CD14-positive monocyte (primary cell): ENCODE measurements around the gene BLOC1S1. TPM values are rescaled to one million over a fixed set of nuclear protein-coding genes. Genes with fewer than 3 reads are reported as not detected.

Source experiments
- DNase-seq, 3 donors: peaks; one replicate each; pipeline ENCODE4 v3.0.0-alpha.2; 2011 to 2022
- H2AFZ ChIP-seq: 2 replicates; pipeline ENCODE4 v1.6.0; 2012; ENCODE audit warnings: mild to moderate bottlenecking, low read depth, low read length, inconsistent platforms; ENCODE audit not compliant: insufficient read depth, poor library complexity, severe bottlenecking
- H3K27ac ChIP-seq, 2 donors: 1 replicate in 1 of 2; 2 replicates in 1 of 2; pipeline ENCODE4 v1.5.1; 2012 to 2013; ENCODE audit warnings: low read length in 2 of 2, control low read depth in 1 of 2, inconsistent platforms in 1 of 2, low read depth in 1 of 2, mild to moderate bottlenecking in 1 of 2
- H3K27me3 ChIP-seq, 2 donors: one replicate each; pipeline versions ENCODE4 v1.6.0 to v1.6.1; 2011 to 2013; ENCODE audit warnings: low read length in 2 of 2; ENCODE audit not compliant: control insufficient read depth in 2 of 2, insufficient read depth in 2 of 2
- H3K36me3 ChIP-seq, 2 donors: replicated peaks in 1 of 2; 1 replicate in 1 of 2; 2 replicates in 1 of 2; pipeline versions ENCODE4 v1.5.1 to v1.6.1; 2012 to 2013; ENCODE audit warnings: low read length in 2 of 2, control low read depth in 1 of 2, inconsistent platforms in 1 of 2, mild to moderate bottlenecking in 1 of 2; ENCODE audit not compliant: insufficient read depth in 2 of 2, control insufficient read depth in 1 of 2
- H3K4me1 ChIP-seq, 2 donors: 1 replicate in 1 of 2; 2 replicates in 1 of 2; pipeline versions ENCODE4 v1.5.1 to v1.6.1; 2012 to 2013; ENCODE audit warnings: low read length in 2 of 2, control low read depth in 1 of 2, inconsistent platforms in 1 of 2, mild to moderate bottlenecking in 1 of 2, moderate library complexity in 1 of 2; ENCODE audit not compliant: insufficient read depth in 2 of 2, control insufficient read depth in 1 of 2
- H3K4me2 ChIP-seq: replicated peaks from 2 replicates; pipeline ENCODE3; 2012; ENCODE audit warnings: low read length, moderate library complexity, mild to moderate bottlenecking; ENCODE audit not compliant: poor library complexity, severe bottlenecking; ENCODE audit errors: extremely low read depth
- H3K4me3 ChIP-seq, 3 experiments: fragments of 200-600 bp in 1 of 3; sonication (generic) in 1 of 3; replicated peaks in 1 of 3; 1 replicate in 2 of 3; 2 replicates in 1 of 3; pipeline ENCODE4 v1.5.1; 2011 to 2013; ENCODE audit warnings: low read length in 3 of 3, mild to moderate bottlenecking in 3 of 3, control low read depth in 2 of 3, low read depth in 2 of 3, inconsistent platforms in 1 of 3, moderate library complexity in 1 of 3
- H3K79me2 ChIP-seq: 2 replicates; pipeline ENCODE4 v1.6.0; 2012; ENCODE audit warnings: mild to moderate bottlenecking, control low read depth, inconsistent platforms, low read length, moderate library complexity; ENCODE audit not compliant: insufficient read depth
- H3K9ac ChIP-seq: 2 replicates; pipeline ENCODE4 v1.6.0; 2017; ENCODE audit warnings: low read length, mild to moderate bottlenecking; ENCODE audit not compliant: insufficient read depth, poor library complexity, severe bottlenecking
- H3K9me3 ChIP-seq, 2 donors: replicated peaks in 1 of 2; 1 replicate in 1 of 2; 2 replicates in 1 of 2; pipeline versions ENCODE4 v1.5.1 to v1.6.1; 2012 to 2013; ENCODE audit warnings: low read length in 2 of 2, control low read depth in 1 of 2; ENCODE audit not compliant: control insufficient read depth in 1 of 2, insufficient read depth in 1 of 2
- H4K20me1 ChIP-seq: 2 replicates; pipeline ENCODE4 v1.6.0; 2012; ENCODE audit warnings: mild to moderate bottlenecking, low read length, control low read depth, moderate library complexity; ENCODE audit not compliant: insufficient read depth
- H3K27ac Mint-ChIP-seq, 7 donors: one replicate each; pipeline ENCODE4 v1.8.0; 2020; ENCODE audit warnings: mild to moderate bottlenecking in 7 of 7, mixed read lengths in 7 of 7, moderate library complexity in 6 of 7, inconsistent platforms in 2 of 7
- H3K27me3 Mint-ChIP-seq, 3 donors: one replicate each; pipeline ENCODE4 v1.8.0; 2021 to 2022; ENCODE audit warnings: low read depth in 3 of 3, mild to moderate bottlenecking in 3 of 3, mixed read lengths in 3 of 3, moderate library complexity in 3 of 3, inconsistent platforms in 1 of 3
- H3K36me3 Mint-ChIP-seq, 2 donors: one replicate each; pipeline ENCODE4 v1.8.0; 2020; ENCODE audit warnings: mixed read lengths in 2 of 2, inconsistent platforms in 1 of 2, mild to moderate bottlenecking in 1 of 2
- H3K4me1 Mint-ChIP-seq: one replicate; pipeline ENCODE4 v1.8.0; 2020; ENCODE audit warnings: mild to moderate bottlenecking, mixed read lengths
- H3K4me3 Mint-ChIP-seq, 2 donors: one replicate each; pipeline ENCODE4 v1.8.0; 2020; ENCODE audit warnings: mild to moderate bottlenecking in 2 of 2, mixed read lengths in 2 of 2, moderate library complexity in 1 of 2
- H3K9me3 Mint-ChIP-seq, 7 donors: one replicate each; pipeline ENCODE4 v1.8.0; 2020 to 2022; ENCODE audit warnings: mixed read lengths in 7 of 7, mild to moderate bottlenecking in 6 of 7, moderate library complexity in 6 of 7, inconsistent platforms in 2 of 7
- WGBS: methylation state at CpG from one replicate; pipeline ENCODE4 v1.1.5; 2013; ENCODE audit warnings: missing lambda C conversion rate; ENCODE audit not compliant: insufficient coverage; 5-methylcytosine and 5-hydroxymethylcytosine counted together
- intact Hi-C, 2 donors: fragments of 100-400 bp; cut with micrococcal nuclease; formaldehyde crosslinking; loops; one replicate each; pipeline versions ENCODE4 v1.15.0 to v1.15.1; 2023
- polyA plus RNA-seq, 3 donors: library from polyadenylated mRNA; depleted of rRNA in 1 of 3; unstranded in 2 of 3; stranded (reverse) in 1 of 3; fragments of 300-500 nt in 2 of 3; fragments of >200 nt in 1 of 3; fragmentation: Illumina TruSeq in 2 of 3; gene quantifications; 1 replicate in 2 of 3; 2 replicates in 1 of 3; pipeline ENCODE4 v1.2.3, GENCODE V29; 2012 to 2021
- TF ChIP-seq, protein P1 (sequence below): fragments of 200-600 bp; IDR thresholded peaks from one replicate; pipeline ENCODE4 v1.8.0; 2022; ENCODE audit warnings: antibody characterized with exemption, mild to moderate bottlenecking

Gene BLOC1S1
- polyA plus RNA-seq, 3 donors = 222 to 358 (median 223) TPM

DNA sequence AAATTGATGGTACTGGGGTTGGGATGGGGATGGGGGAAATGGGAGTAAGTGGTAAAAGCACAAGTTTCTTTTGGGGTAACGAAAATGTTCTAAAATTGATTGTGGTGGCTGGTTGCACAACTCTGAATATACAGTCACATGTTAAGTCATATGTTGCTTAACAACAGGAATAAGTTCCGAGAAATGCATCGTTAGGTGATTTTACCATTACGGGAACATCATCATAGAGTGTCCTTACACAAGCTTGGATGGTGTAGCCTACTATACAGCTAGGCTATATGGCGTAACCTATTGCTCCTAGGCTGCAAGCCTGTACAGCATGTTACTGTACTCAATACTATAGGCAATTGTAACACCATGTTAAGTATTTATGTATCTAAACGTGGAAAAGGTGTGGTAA, 39.1 kb upstream of the BLOC1S1 start:
- H3K9me3 Mint-ChIP-seq = peaks cover 0 to 11% (median 0%) of the 10 kb centered on the region in 7 donors
- H3K9ac ChIP-seq = no peak overlapping the region
- no peaks in the 10 kb centered on the region for H3K36me3 ChIP-seq
- WGBS = 0% methylated on average over 3 of the region's 6 CpGs
- H3K36me3 Mint-ChIP-seq = peaks cover 0 to 2% of the 10 kb centered on the region in 2 donors
- no peak overlapping the region for H3K4me3 Mint-ChIP-seq
- no peaks in the 10 kb centered on the region for H3K79me2 ChIP-seq
- H3K27ac ChIP-seq = peak overlapping the region in 1 of 2 donors; percentile 86
- no peak overlapping the region for H3K4me3 ChIP-seq
- DNase-seq = peak; percentile 75 to 89 (median 87)
- peaks cover 55% of the 10 kb centered on the region for H3K4me1 Mint-ChIP-seq
- H3K9me3 ChIP-seq = no peaks in the 10 kb centered on the region
- no peak overlapping the region for H2AFZ ChIP-seq
- peaks cover 58 to 68% of the 10 kb centered on the region in 2 donors for H3K4me1 ChIP-seq
- H4K20me1 ChIP-seq = no peaks in the 10 kb centered on the region
- peak overlapping the region; percentile 74 to 96 (median 93) for H3K27ac Mint-ChIP-seq
- intact Hi-C loops = loop anchor here in 1 of 2 donors (5.0 kb wide), 1 partner anchor 34 kb away; no protein-coding TSS in a partner anchor
- TF ChIP-seq, protein P1, sequence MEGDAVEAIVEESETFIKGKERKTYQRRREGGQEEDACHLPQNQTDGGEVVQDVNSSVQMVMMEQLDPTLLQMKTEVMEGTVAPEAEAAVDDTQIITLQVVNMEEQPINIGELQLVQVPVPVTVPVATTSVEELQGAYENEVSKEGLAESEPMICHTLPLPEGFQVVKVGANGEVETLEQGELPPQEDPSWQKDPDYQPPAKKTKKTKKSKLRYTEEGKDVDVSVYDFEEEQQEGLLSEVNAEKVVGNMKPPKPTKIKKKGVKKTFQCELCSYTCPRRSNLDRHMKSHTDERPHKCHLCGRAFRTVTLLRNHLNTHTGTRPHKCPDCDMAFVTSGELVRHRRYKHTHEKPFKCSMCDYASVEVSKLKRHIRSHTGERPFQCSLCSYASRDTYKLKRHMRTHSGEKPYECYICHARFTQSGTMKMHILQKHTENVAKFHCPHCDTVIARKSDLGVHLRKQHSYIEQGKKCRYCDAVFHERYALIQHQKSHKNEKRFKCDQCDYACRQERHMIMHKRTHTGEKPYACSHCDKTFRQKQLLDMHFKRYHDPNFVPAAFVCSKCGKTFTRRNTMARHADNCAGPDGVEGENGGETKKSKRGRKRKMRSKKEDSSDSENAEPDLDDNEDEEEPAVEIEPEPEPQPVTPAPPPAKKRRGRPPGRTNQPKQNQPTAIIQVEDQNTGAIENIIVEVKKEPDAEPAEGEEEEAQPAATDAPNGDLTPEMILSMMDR = no peak
- peak overlapping the region; percentile 6 for H3K4me2 ChIP-seq
- H3K27me3 Mint-ChIP-seq = peaks cover 0 to 6% (median 0%) of the 10 kb centered on the region in 3 donors
- H3K27me3 ChIP-seq = no peaks in the 10 kb centered on the region

DNA sequence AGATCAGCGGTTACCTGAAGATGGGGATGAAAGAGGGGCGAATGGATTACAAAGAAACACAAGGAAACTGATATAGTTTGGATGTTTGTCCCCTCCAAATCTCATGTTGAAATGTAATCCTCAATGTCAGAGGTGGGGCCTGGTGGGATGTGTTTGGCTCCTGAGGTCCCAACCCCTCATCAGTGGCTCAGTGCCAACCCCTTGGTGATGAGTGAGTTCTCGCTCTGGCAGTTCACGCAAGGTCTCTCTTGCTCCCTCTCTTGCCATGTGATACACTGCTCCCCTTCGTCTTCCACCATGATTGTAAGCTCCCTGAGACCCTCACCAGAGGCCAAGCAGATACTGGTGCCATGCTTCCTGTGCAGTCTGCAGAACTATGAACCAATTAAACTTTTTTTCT, 36.2 kb upstream of the BLOC1S1 start:
- Histone ChIP-seq H3K4me1 (peaks cover 42 to 53% of the 10 kb centered on the region in 2 donors), H3K9me3 (no peaks in the 10 kb centered on the region), H3K4me3 (no peak overlapping the region), H4K20me1 (no peaks in the 10 kb centered on the region), H3K27me3 (no peaks in the 10 kb centered on the region), H2AFZ (no peak overlapping the region), H3K79me2 (no peaks in the 10 kb centered on the region), H3K36me3 (no peaks in the 10 kb centered on the region), H3K27ac (no peak overlapping the region), H3K9ac (no peak overlapping the region), H3K4me2 (no peak overlapping the region)
- Mint-ChIP-seq H3K27me3 (peaks cover 3 to 6% (median 4%) of the 10 kb centered on the region in 3 donors), H3K9me3 (peaks cover 0 to 7% (median 0%) of the 10 kb centered on the region in 7 donors), H3K4me3 (no peak overlapping the region), H3K36me3 (no peaks in the 10 kb centered on the region), H3K4me1 (peaks cover 55% of the 10 kb centered on the region), H3K27ac (no peak overlapping the region)
- no peak for DNase-seq
- intact Hi-C loops = loop anchor here in 1 of 2 donors (5.0 kb wide), 2 partner anchors 37 to 38 kb away; partner anchors contain the start of gene BLOC1S1
- 97% methylated on average over 4 of the region's 5 CpGs for WGBS
- TF ChIP-seq, protein P1 = no peak
